Gastroesophageal sphincter (tissue), 4 donors: Measurements from ENCODE around the gene CECR2. TPM values are rescaled to one million over a fixed set of nuclear protein-coding genes. Genes with fewer than 3 reads are reported as not detected.

Source experiments
- ATAC-seq: fragments of 150-250 bp; one replicate; pipeline ENCODE4 v1.9.1; 2016; ENCODE audit warnings: mild to moderate bottlenecking, moderate library complexity
- H3K27ac ChIP-seq, 4 donors: fragments of 200-600 bp; sonication (generic) in 3 of 4; 1 replicate in 3 of 4; 2 replicates in 1 of 4; pipeline ENCODE4 v1.5.1; 2016 to 2019
- H3K27me3 ChIP-seq: fragments of 200-600 bp; sonication (generic); one replicate; pipeline ENCODE4 v1.5.1; 2019
- H3K36me3 ChIP-seq, 2 donors: fragments of 200-600 bp; sonication (generic); one replicate each; pipeline ENCODE4 v1.5.1; 2019; ENCODE audit warnings: control low read depth in 1 of 2
- H3K4me1 ChIP-seq, 3 donors: fragments of 200-600 bp; sonication (generic); 1 replicate in 2 of 3; 2 replicates in 1 of 3; pipeline ENCODE4 v1.5.1; 2016 to 2019; ENCODE audit warnings: control low read depth in 2 of 3
- H3K4me3 ChIP-seq, 2 donors: fragments of 200-600 bp; sonication (generic); one replicate each; pipeline ENCODE4 v1.5.1; 2019; ENCODE audit warnings: mild to moderate bottlenecking in 1 of 2, moderate library complexity in 1 of 2
- H3K9me3 ChIP-seq, 3 donors: fragments of 200-600 bp; sonication (generic); one replicate each; pipeline ENCODE4 v1.5.1; 2017 to 2019; ENCODE audit warnings: control low read depth in 2 of 3
- EP300 ChIP-seq: sonication (generic); formaldehyde crosslinking; IDR thresholded peaks from one replicate; pipeline ENCODE4 v1.6.1; 2017; ENCODE audit warnings: antibody characterized with exemption, mild to moderate bottlenecking
- POLR2A ChIP-seq, 2 donors: fragments of 450-650 bp; IDR thresholded peaks; one replicate each; pipeline ENCODE4 v1.6.1; 2017; ENCODE audit warnings: antibody characterized with exemption in 2 of 2, mild to moderate bottlenecking in 2 of 2, moderate library complexity in 1 of 2
- POLR2AphosphoS5 ChIP-seq: sonication (generic); formaldehyde crosslinking; IDR thresholded peaks from one replicate; pipeline ENCODE4 v1.6.1; 2017; ENCODE audit warnings: antibody characterized with exemption
- WGBS, 2 donors: methylation state at CpG; one replicate each; pipeline ENCODE4 v1.1.5; 2018; ENCODE audit warnings: low coverage in 1 of 2; 5-methylcytosine and 5-hydroxymethylcytosine counted together
- total RNA-seq, 4 donors: library from RNA; depleted of rRNA; stranded (reverse); fragments of >200 nt; gene quantifications; one replicate each; pipeline ENCODE4 v1.1.0, GENCODE V29; 2016
- TF ChIP-seq, protein P1 (sequence below), 4 experiments: fragments of 200-600 bp in 2 of 4; fragments of 450-650 bp in 2 of 4; sonication (generic) in 1 of 4; IDR thresholded peaks; one replicate each; pipeline ENCODE4 v1.5.1; 2017 to 2019; ENCODE audit warnings: antibody characterized with exemption in 4 of 4, mild to moderate bottlenecking in 2 of 4, moderate library complexity in 2 of 4

The CECR2 gene
- total RNA-seq, 4 donors from 2014 or later: 0.72 to 1.7 (median 1.2) TPM

DNA sequence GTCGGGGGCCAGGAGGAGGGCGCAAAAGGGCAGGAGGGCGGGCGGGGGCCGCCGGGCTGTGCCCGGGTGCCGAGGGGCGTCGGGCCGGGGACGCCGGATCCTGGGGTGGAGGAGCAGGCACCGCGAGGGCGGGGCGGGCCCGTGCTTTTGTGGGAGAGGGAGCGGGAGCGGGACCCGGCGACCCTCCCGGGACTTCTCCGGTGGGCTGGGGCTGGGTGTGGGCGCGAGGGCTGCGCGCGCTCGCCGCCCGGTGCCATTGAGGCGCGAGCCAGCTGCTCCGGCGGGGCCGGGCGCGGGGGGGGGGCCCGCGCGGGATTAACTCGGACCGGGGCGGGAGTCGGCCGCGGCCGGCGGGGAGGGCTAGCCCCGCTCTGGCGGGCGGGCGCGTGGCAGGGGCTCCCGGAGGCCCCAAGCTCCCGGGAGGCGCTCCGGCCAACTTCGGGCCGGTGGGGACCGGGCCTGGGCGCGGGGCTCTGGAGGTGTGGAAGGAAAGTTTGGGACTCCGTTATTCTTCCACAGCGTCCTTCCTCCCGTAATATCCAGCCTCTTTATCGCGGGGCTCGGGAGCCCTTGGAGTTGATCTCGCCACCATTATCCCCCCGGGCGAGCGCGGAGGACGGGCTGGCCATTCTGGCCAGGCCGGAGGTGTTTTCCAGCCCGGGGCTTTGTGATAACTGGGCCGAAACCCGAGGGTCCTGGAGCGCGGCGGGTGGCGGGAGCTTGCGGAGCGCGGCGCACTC is 936 bp downstream of the CECR2 start:
- peaks cover 71% of the 10 kb centered on the region for H3K27me3 ChIP-seq
- TF ChIP-seq POLR2A (IDR thresholded peaks at IDR 0.05) (no peak), POLR2AphosphoS5 (no peak), EP300 (no peak)
- TF ChIP-seq, protein P1, sequence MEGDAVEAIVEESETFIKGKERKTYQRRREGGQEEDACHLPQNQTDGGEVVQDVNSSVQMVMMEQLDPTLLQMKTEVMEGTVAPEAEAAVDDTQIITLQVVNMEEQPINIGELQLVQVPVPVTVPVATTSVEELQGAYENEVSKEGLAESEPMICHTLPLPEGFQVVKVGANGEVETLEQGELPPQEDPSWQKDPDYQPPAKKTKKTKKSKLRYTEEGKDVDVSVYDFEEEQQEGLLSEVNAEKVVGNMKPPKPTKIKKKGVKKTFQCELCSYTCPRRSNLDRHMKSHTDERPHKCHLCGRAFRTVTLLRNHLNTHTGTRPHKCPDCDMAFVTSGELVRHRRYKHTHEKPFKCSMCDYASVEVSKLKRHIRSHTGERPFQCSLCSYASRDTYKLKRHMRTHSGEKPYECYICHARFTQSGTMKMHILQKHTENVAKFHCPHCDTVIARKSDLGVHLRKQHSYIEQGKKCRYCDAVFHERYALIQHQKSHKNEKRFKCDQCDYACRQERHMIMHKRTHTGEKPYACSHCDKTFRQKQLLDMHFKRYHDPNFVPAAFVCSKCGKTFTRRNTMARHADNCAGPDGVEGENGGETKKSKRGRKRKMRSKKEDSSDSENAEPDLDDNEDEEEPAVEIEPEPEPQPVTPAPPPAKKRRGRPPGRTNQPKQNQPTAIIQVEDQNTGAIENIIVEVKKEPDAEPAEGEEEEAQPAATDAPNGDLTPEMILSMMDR (IDR thresholded peaks at IDR 0.05): no peak
- ATAC-seq: no peak
- peaks cover 0 to 47% (median 13%) of the 10 kb centered on the region in 3 donors for H3K4me1 ChIP-seq
- H3K27ac ChIP-seq: peak overlapping the region in 3 of 4 donors; percentile 83 to 85 (median 84)
- no peaks in the 10 kb centered on the region for H3K36me3 ChIP-seq
- peak overlapping the region; percentile 18 to 63 for H3K4me3 ChIP-seq
- 0 to 2% methylated on average over 7 to 11 of the region's 88 CpGs for WGBS, 2 donors
- no peaks in the 10 kb centered on the region for H3K9me3 ChIP-seq

DNA sequence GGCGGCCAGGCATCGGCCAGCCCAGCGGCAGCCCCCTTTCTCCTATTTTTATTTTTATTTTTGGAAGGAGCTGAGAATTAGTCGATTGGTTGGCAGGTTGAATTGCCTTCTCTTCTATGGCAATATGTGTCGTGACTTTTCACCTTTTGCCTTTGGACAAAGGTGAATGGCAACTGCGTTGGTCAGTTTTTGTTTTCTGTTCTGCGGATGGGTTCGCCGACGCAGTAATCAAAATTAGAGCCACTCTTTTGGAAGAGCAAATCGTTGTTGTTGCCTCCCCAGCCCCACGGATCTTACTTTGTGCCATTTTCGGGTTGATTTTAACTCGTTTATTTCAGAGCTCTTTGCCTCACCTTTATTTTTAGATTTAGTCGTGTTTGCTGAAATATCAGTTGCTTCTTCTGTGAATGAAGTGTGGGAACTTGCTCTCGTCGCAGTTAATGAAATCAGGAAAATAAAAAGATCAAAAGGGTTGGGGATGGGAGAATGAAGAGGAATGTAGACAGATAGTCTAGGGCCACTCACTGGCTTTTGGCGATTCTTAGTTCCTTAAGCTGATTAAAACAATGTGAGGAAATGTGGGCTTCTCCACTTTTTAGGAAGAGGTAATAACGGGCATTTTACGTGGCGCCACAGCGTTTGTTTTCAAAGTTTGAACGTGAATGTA is 1.6 kb downstream of the CECR2 start:
- TF ChIP-seq EP300 (no peak), POLR2A (IDR thresholded peaks at IDR 0.05) (no peak), POLR2AphosphoS5 (no peak)
- TF ChIP-seq, protein P1 (IDR thresholded peaks at IDR 0.05): no peak
- Histone ChIP-seq H3K27ac (peak overlapping the region in 3 of 4 donors; percentile 83 to 85 (median 84)), H3K4me3 (peak overlapping the region; percentile 18 to 63), H3K36me3 (no peaks in the 10 kb centered on the region), H3K27me3 (peaks cover 68% of the 10 kb centered on the region), H3K4me1 (peaks cover 0 to 47% (median 13%) of the 10 kb centered on the region in 3 donors), H3K9me3 (no peaks in the 10 kb centered on the region)
- no peak for ATAC-seq
- WGBS, 2 donors: 11 to 24% methylated on average over 17 to 20 of the region's 23 CpGs

DNA sequence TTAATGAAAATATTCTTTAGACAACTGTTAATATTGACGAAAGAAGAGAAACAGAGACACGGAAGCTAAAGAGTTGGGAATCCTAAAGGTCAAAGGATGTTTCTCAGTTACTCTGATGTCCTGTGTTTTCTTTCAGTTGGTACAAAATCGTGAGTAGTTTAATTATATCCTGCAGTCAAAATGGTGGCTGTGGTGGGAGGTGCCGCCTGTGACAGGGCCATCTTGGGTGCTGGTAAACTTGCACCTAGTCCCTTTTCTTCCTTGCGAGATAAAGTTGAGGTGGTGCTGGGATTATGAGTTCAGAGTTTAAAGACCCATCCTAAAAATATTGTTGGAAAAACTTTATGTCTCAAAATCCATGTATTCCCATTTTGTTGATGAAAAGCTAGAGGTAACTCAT is 2.2 kb downstream of the CECR2 start:
- Histone ChIP-seq H3K27ac (no peak overlapping the region), H3K27me3 (peaks cover 62% of the 10 kb centered on the region), H3K4me3 (peak overlapping the region in 1 of 2 donors; percentile 63), H3K9me3 (no peaks in the 10 kb centered on the region), H3K4me1 (peaks cover 0 to 47% (median 13%) of the 10 kb centered on the region in 3 donors), H3K36me3 (no peaks in the 10 kb centered on the region)
- TF ChIP-seq, protein P1 (IDR thresholded peaks at IDR 0.05): no peak
- TF ChIP-seq POLR2AphosphoS5 (no peak), EP300 (no peak), POLR2A (IDR thresholded peaks at IDR 0.05) (no peak)
- ATAC-seq: no peak
- WGBS, 2 donors: 65 to 70% methylated on average over 5 of the region's 5 CpGs

DNA sequence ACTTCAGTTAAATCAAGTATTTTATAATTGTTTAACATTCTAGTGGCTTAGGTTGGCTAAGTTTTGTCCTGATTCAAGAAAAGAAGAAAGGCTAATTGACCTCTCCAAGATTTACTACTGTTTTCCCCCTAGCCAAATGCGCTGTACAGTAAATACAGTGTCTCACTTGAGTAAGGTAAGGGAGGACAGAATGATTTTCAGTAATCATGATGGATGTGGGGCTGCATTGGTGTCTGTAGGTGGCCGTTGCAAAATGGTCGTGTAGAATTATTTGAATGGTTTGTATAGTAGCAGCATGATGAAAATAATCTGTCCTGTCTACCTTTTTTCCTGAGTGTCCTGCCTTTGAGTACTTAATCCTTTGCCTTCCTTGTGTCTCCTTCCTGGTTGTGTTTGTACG is 4.6 kb downstream of the CECR2 start:
- no peak for TF ChIP-seq EP300
- no peak for TF ChIP-seq POLR2A (IDR thresholded peaks at IDR 0.05)
- TF ChIP-seq, protein P1 (IDR thresholded peaks at IDR 0.05): no peak
- no peak for TF ChIP-seq POLR2AphosphoS5
- no peaks in the 10 kb centered on the region for H3K9me3 ChIP-seq
- no peak for ATAC-seq
- 77 to 100% methylated on average over 1 to 4 of the region's 4 CpGs for WGBS, 2 donors
- H3K36me3 ChIP-seq: no peaks in the 10 kb centered on the region
- no peak overlapping the region for H3K4me3 ChIP-seq
- H3K27ac ChIP-seq: no peak overlapping the region
- H3K4me1 ChIP-seq: peaks cover 0 to 27% (median 8%) of the 10 kb centered on the region in 3 donors
- H3K27me3 ChIP-seq: peaks cover 41% of the 10 kb centered on the region
